Hepatocyte (in vitro differentiated cells): ENCODE measurements around the gene MYOCOS. TPM values are rescaled to one million over a fixed set of nuclear protein-coding genes. Genes with fewer than 3 reads are reported as not detected.

Experiments used
- DNase-seq: peaks from one replicate; pipeline ENCODE4 v3.0.0-alpha.2; 2016; ENCODE audit warnings: low spot score
- H2AFZ ChIP-seq: fragments of 200-600 bp; sonication (generic); 2 replicates; pipeline ENCODE4 v1.6.0; 2016; ENCODE audit warnings: antibody characterized with exemption, mild to moderate bottlenecking
- H3K27ac ChIP-seq: fragments of 200-600 bp; sonication (generic); 2 replicates; pipeline ENCODE4 v1.5.1; 2016; ENCODE audit warnings: mild to moderate bottlenecking
- H3K27me3 ChIP-seq: fragments of 200-600 bp; sonication (generic); 2 replicates; pipeline ENCODE4 v1.6.1; 2016
- H3K36me3 ChIP-seq: fragments of 200-600 bp; sonication (generic); replicated peaks from 2 replicates; pipeline ENCODE4 v1.5.1; 2016; ENCODE audit warnings: low read depth; ENCODE audit not compliant: insufficient read depth
- H3K4me1 ChIP-seq: fragments of 200-600 bp; sonication (generic); 2 replicates; pipeline ENCODE4 v1.5.1; 2016; ENCODE audit warnings: mild to moderate bottlenecking, moderate library complexity; ENCODE audit not compliant: insufficient read depth
- H3K4me2 ChIP-seq: fragments of 200-600 bp; sonication (generic); 2 replicates; pipeline ENCODE4 v1.6.0; 2016
- H3K4me3 ChIP-seq: fragments of 200-600 bp; sonication (generic); 2 replicates; pipeline ENCODE4 v1.5.1; 2016; ENCODE audit warnings: mild to moderate bottlenecking
- H3K79me2 ChIP-seq: fragments of 200-600 bp; sonication (generic); 2 replicates; pipeline ENCODE4 v1.6.0; 2017; ENCODE audit warnings: mild to moderate bottlenecking
- H3K9me2 ChIP-seq: fragments of 200-600 bp; sonication (generic); replicated peaks from 2 replicates; pipeline ENCODE4 v1.6.0; 2017; ENCODE audit warnings: mild to moderate bottlenecking; ENCODE audit not compliant: insufficient read depth
- H3K9me3 ChIP-seq: fragments of 200-600 bp; sonication (generic); 2 replicates; pipeline ENCODE4 v1.5.1; 2016; ENCODE audit warnings: low read depth, mild to moderate bottlenecking
- H4K20me1 ChIP-seq: fragments of 200-600 bp; sonication (generic); 2 replicates; pipeline ENCODE4 v1.6.0; 2016; ENCODE audit warnings: mild to moderate bottlenecking; ENCODE audit not compliant: insufficient read depth, poor library complexity, severe bottlenecking
- CTCF ChIP-seq: fragments of 200-600 bp; sonication (generic); IDR thresholded peaks from 2 replicates; pipeline ENCODE4 v1.5.1; 2016; ENCODE audit warnings: antibody characterized with exemption, mild to moderate bottlenecking; ENCODE audit not compliant: poor library complexity
- EZH2 ChIP-seq: fragments of 200-600 bp; sonication (generic); IDR thresholded peaks from 2 replicates; pipeline ENCODE4 v1.6.1; 2016; ENCODE audit warnings: antibody characterized with exemption, mild to moderate bottlenecking, borderline replicate concordance
- EZH2phosphoT487 ChIP-seq: fragments of 200-600 bp; sonication (generic); IDR thresholded peaks from one replicate; pipeline ENCODE4 v1.6.1; 2018; ENCODE audit warnings: antibody characterized with exemption, mild to moderate bottlenecking, low read depth, moderate library complexity; ENCODE audit not compliant: unreplicated experiment, severe bottlenecking
- WGBS: methylation state at CpG from one replicate; pipeline ENCODE4 v1.1.6; 2016; ENCODE audit warnings: low lambda C conversion rate; ENCODE audit errors: missing lambda C conversion rate; 5-methylcytosine and 5-hydroxymethylcytosine counted together
- polyA plus RNA-seq: library from polyadenylated mRNA; unstranded; fragments of >200 nt; fragmentation: Nextera tagmentation; extraction: Ambion mirVana; gene quantifications from 2 replicates; pipeline ENCODE4 v1.2.1, GENCODE V29; 2016
- total RNA-seq: library from RNA; depleted of rRNA; stranded (reverse); fragments of >200 nt; gene quantifications from 2 replicates; pipeline ENCODE4 v1.2.3, GENCODE V29; 2014

Gene MYOCOS
- total and polyA plus RNA-seq, 2 experiments from 2014 or later: not detected

GRCh38 chr1:171616586-171616985 lies 5.5 kb upstream of the MYOCOS start:
- 90% methylated on average over 2 of the region's 2 CpGs for WGBS
- no peak overlapping the region for H3K27ac ChIP-seq
- H3K4me2 ChIP-seq: no peak overlapping the region
- H3K9me2 ChIP-seq: no peaks in the 10 kb centered on the region
- H3K4me3 ChIP-seq: no peak overlapping the region
- no peaks in the 10 kb centered on the region for H3K4me1 ChIP-seq
- H3K36me3 ChIP-seq: no peaks in the 10 kb centered on the region
- no peaks in the 10 kb centered on the region for H4K20me1 ChIP-seq
- H3K9me3 ChIP-seq: no peaks in the 10 kb centered on the region
- no peak overlapping the region for H2AFZ ChIP-seq
- no peak for DNase-seq
- H3K27me3 ChIP-seq: no peaks in the 10 kb centered on the region
- no peaks in the 10 kb centered on the region for H3K79me2 ChIP-seq
- TF ChIP-seq CTCF (no peak), EZH2 (no peak), EZH2phosphoT487 (no peak)

- WGBS: 78% methylated on average over 9 of the region's 9 CpGs
- H3K36me3 ChIP-seq: no peaks in the 10 kb centered on the region
- no peaks in the 10 kb centered on the region for H4K20me1 ChIP-seq
- DNase-seq: no peak
- H2AFZ ChIP-seq: no peak overlapping the region
- H3K9me2 ChIP-seq: no peaks in the 10 kb centered on the region
- no peaks in the 10 kb centered on the region for H3K9me3 ChIP-seq
- H3K4me3 ChIP-seq: no peak overlapping the region
- no peak overlapping the region for H3K27ac ChIP-seq
- H3K27me3 ChIP-seq: no peaks in the 10 kb centered on the region
- no peaks in the 10 kb centered on the region for H3K79me2 ChIP-seq
- H3K4me2 ChIP-seq: no peak overlapping the region
- no peak for TF ChIP-seq EZH2phosphoT487
- TF ChIP-seq CTCF: no peak
- no peaks in the 10 kb centered on the region for H3K4me1 ChIP-seq
Observed at GRCh38 chr1:171623651-171624331, 1.7 kb downstream of the MYOCOS start.

- Histone ChIP-seq H4K20me1 (no peaks in the 10 kb centered on the region), H3K9me3 (no peaks in the 10 kb centered on the region), H3K27ac (no peak overlapping the region), H3K4me2 (no peak overlapping the region), H3K9me2 (no peaks in the 10 kb centered on the region), H2AFZ (no peak overlapping the region), H3K27me3 (no peaks in the 10 kb centered on the region), H3K79me2 (no peaks in the 10 kb centered on the region), H3K4me1 (no peaks in the 10 kb centered on the region), H3K36me3 (no peaks in the 10 kb centered on the region), H3K4me3 (no peak overlapping the region)
- 90% methylated on average over 1 of the region's 1 CpG for WGBS
- DNase-seq: no peak
- no peak for TF ChIP-seq EZH2
- no peak for TF ChIP-seq CTCF
- TF ChIP-seq EZH2phosphoT487: no peak
Observed at GRCh38 chr1:171625225-171625624, 3.2 kb downstream of the MYOCOS start.

DNA sequence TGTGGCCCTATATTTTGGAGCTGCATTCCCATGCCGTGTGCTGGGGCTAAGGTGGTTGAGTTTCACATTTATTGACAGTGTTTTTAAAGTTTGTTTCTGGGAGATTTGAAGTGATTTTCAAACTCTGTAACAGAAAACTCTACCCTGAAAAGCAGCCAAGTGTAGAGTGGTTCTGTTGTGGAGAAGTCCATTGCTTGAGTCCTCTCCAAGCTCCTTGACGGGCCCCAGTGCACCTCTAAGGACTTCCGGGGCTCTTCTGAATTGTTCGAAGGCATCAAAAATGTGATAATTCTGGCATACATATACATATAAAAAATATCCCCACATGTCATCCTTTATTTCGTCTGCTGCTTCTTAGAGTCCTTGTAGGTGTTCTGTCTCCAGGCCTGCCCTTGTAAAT lies 5.0 kb downstream of the MYOCOS start:
- TF ChIP-seq EZH2: no peak
- TF ChIP-seq EZH2phosphoT487: no peak
- H3K36me3 ChIP-seq: no peaks in the 10 kb centered on the region
- H3K9me3 ChIP-seq: no peaks in the 10 kb centered on the region
- no peak overlapping the region for H2AFZ ChIP-seq
- H3K27me3 ChIP-seq: no peaks in the 10 kb centered on the region
- no peaks in the 10 kb centered on the region for H3K4me1 ChIP-seq
- 84% methylated on average over 5 of the region's 5 CpGs for WGBS
- H3K4me3 ChIP-seq: no peak overlapping the region
- no peaks in the 10 kb centered on the region for H3K79me2 ChIP-seq
- no peaks in the 10 kb centered on the region for H3K9me2 ChIP-seq
- no peak for DNase-seq
- no peak overlapping the region for H3K27ac ChIP-seq
- H3K4me2 ChIP-seq: no peak overlapping the region
- no peaks in the 10 kb centered on the region for H4K20me1 ChIP-seq
